H1 (cell line): ENCODE data around the gene C16orf54. TPM values are rescaled to one million over a fixed set of nuclear protein-coding genes. Genes with fewer than 3 reads are reported as not detected.

Experiments used
- CTCF ChIA-PET: fragments of 300-600 bp; sonication (Branson Sonifier 250); formaldehyde crosslinking; loops from one replicate; lab custom pipeline; 2021; ENCODE audit not compliant: partially characterized antibody; lab: Charles Lee
- POLR2A ChIA-PET: fragments of 300-600 bp; sonication (Branson Sonifier 250); formaldehyde crosslinking; loops from one replicate; lab custom pipeline; 2021; ENCODE audit warnings: inconsistent platforms; ENCODE audit not compliant: partially characterized antibody; lab: Charles Lee
- DNase-seq, 2 experiments: peaks; one replicate each; pipeline versions ENCODE4 v3.0.0 to v3.0.0-alpha.2; 2010 to 2022; ENCODE audit warnings: low spot score in 2 of 2, low read depth in 1 of 2, mixed read lengths in 1 of 2
- FAIRE-seq: peaks from 2 replicates; lab custom pipeline; 2011; peaks lifted over from hg19 to GRCh38; lab: Jason Lieb, UNC
- H2AFZ ChIP-seq: 2 replicates; pipeline ENCODE4 v1.8.1; 2012; ENCODE audit warnings: low read length, inconsistent platforms
- H2AK5ac ChIP-seq: 2 replicates; pipeline ENCODE4 v1.6.1; 2013; ENCODE audit warnings: low read depth, low read length
- H2BK120ac ChIP-seq: replicated peaks from 2 replicates; pipeline ENCODE3; 2013; ENCODE audit warnings: low read depth, low read length, inconsistent platforms
- H2BK12ac ChIP-seq: 2 replicates; pipeline ENCODE4 v1.6.1; 2013; ENCODE audit warnings: low read depth, low read length
- H2BK15ac ChIP-seq: 2 replicates; pipeline ENCODE4 v1.6.1; 2013; ENCODE audit warnings: low read length
- H2BK20ac ChIP-seq: 2 replicates; pipeline ENCODE4 v1.6.1; 2013; ENCODE audit warnings: low read length
- H2BK5ac ChIP-seq: 2 replicates; pipeline ENCODE4 v1.6.1; 2013; ENCODE audit warnings: low read depth, low read length
- H3K14ac ChIP-seq: 2 replicates; pipeline ENCODE4 v1.6.1; 2013; ENCODE audit warnings: inconsistent platforms; ENCODE audit not compliant: insufficient read length
- H3K18ac ChIP-seq: 2 replicates; pipeline ENCODE4 v1.6.1; 2013; ENCODE audit warnings: low read length; ENCODE audit errors: extremely low read depth
- H3K23ac ChIP-seq: 2 replicates; pipeline ENCODE4 v1.6.1; 2013; ENCODE audit warnings: inconsistent platforms; ENCODE audit not compliant: insufficient read length
- H3K23me2 ChIP-seq: 2 replicates; pipeline ENCODE4 v1.6.1; 2013; ENCODE audit warnings: low read depth, low read length
- H3K27ac ChIP-seq: 2 replicates; pipeline ENCODE4 v1.6.1; 2011; ENCODE audit warnings: low read depth, low read length, inconsistent platforms
- H3K27me3 ChIP-seq, 4 experiments: replicated peaks in 1 of 4; 1 replicate in 1 of 4; 2 replicates in 3 of 4; pipeline versions ENCODE4 v1.6.1 to v1.8.1; 2011 to 2013; ENCODE audit warnings: low read length in 3 of 4, mild to moderate bottlenecking in 3 of 4, inconsistent platforms in 2 of 4, mixed read lengths in 2 of 4, moderate library complexity in 1 of 4; ENCODE audit not compliant: control insufficient read depth in 3 of 4, insufficient read depth in 3 of 4; ENCODE audit errors: extremely low read depth in 1 of 4
- H3K36me3 ChIP-seq, 4 experiments: 2 replicates each; pipeline versions ENCODE4 v1.6.1 to v1.8.1; 2011 to 2013; ENCODE audit warnings: mild to moderate bottlenecking in 4 of 4, low read length in 3 of 4, moderate library complexity in 2 of 4, control low read depth in 1 of 4, inconsistent platforms in 1 of 4; ENCODE audit not compliant: insufficient read depth in 4 of 4, control insufficient read depth in 2 of 4
- H3K4ac ChIP-seq: replicated peaks from 2 replicates; pipeline ENCODE3; 2013; ENCODE audit warnings: low read length, low read depth, mixed read lengths, inconsistent platforms; ENCODE audit not compliant: insufficient read length
- H3K4me1 ChIP-seq, 4 experiments: replicated peaks in 1 of 4; 1 replicate in 1 of 4; 2 replicates in 3 of 4; pipeline versions ENCODE4 v1.6.1 to v1.8.1; 2011 to 2013; ENCODE audit warnings: low read length in 3 of 4, inconsistent platforms in 2 of 4, mixed read lengths in 1 of 4; ENCODE audit not compliant: insufficient read depth in 4 of 4, control insufficient read depth in 3 of 4
- H3K4me2 ChIP-seq, 2 experiments: 2 replicates each; pipeline versions ENCODE4 v1.6.1 to v1.8.1; 2011 to 2013; ENCODE audit warnings: low read depth in 2 of 2, low read length in 2 of 2, control low read depth in 1 of 2, inconsistent platforms in 1 of 2, mild to moderate bottlenecking in 1 of 2; ENCODE audit not compliant: insufficient read depth in 1 of 2
- H3K4me3 ChIP-seq, 4 experiments: fragments of 200-600, 300-600 bp in 1 of 4; sonication (generic), shearing (Covaris generic), sonication (Bioruptor Twin) in 1 of 4; 2 replicates each; pipeline versions ENCODE4 v1.5.1 to v1.8.1; 2011 to 2016; ENCODE audit warnings: low read length in 4 of 4, low read depth in 3 of 4, control low read depth in 2 of 4, inconsistent platforms in 2 of 4, mild to moderate bottlenecking in 2 of 4, mixed read lengths in 1 of 4, moderate library complexity in 1 of 4; ENCODE audit not compliant: insufficient read depth in 2 of 4; ENCODE audit errors: extremely low read depth in 1 of 4
- H3K56ac ChIP-seq: replicated peaks from 2 replicates; pipeline ENCODE3; 2013; ENCODE audit warnings: low read depth, mild to moderate bottlenecking, mixed read lengths, low read length, inconsistent platforms; ENCODE audit not compliant: insufficient read length
- H3K79me1 ChIP-seq: 2 replicates; pipeline ENCODE4 v1.6.1; 2013; ENCODE audit warnings: low read depth, low read length, control low read depth
- H3K79me2 ChIP-seq, 2 experiments: 2 replicates each; pipeline versions ENCODE4 v1.6.1 to v1.8.1; 2012 to 2013; ENCODE audit warnings: low read length in 2 of 2, mild to moderate bottlenecking in 2 of 2, inconsistent platforms in 1 of 2; ENCODE audit not compliant: insufficient read depth in 2 of 2, control insufficient read depth in 1 of 2
- H3K9ac ChIP-seq, 4 experiments: replicated peaks in 1 of 4; 1 replicate in 1 of 4; 2 replicates in 3 of 4; pipeline versions ENCODE4 v1.6.1 to v1.8.1; 2011 to 2013; ENCODE audit warnings: low read depth in 3 of 4, low read length in 3 of 4, control low read depth in 2 of 4, mild to moderate bottlenecking in 2 of 4, moderate library complexity in 2 of 4, inconsistent platforms in 1 of 4; ENCODE audit errors: extremely low read depth in 1 of 4
- H3K9me3 ChIP-seq, 2 experiments: 2 replicates each; pipeline versions ENCODE4 v1.6.1 to v1.8.1; 2012 to 2013; ENCODE audit warnings: mild to moderate bottlenecking in 2 of 2, moderate library complexity in 2 of 2, control low read depth in 1 of 2, inconsistent platforms in 1 of 2, low read depth in 1 of 2, low read length in 1 of 2, mixed read lengths in 1 of 2; ENCODE audit not compliant: insufficient read depth in 2 of 2
- H4K20me1 ChIP-seq, 2 experiments: replicated peaks in 1 of 2; 2 replicates each; pipeline versions ENCODE3 to v1.8.1; 2011 to 2013; ENCODE audit warnings: inconsistent platforms in 2 of 2, low read length in 2 of 2, mild to moderate bottlenecking in 1 of 2; ENCODE audit not compliant: insufficient read depth in 2 of 2, control insufficient read depth in 1 of 2
- H4K5ac ChIP-seq: 2 replicates; pipeline ENCODE4 v1.6.1; 2013; ENCODE audit warnings: low read length, low read depth, mixed read lengths, inconsistent platforms; ENCODE audit not compliant: insufficient read length
- H4K8ac ChIP-seq: 2 replicates; pipeline ENCODE4 v1.8.0; 2013; ENCODE audit warnings: mild to moderate bottlenecking, moderate library complexity, low read length, inconsistent platforms; ENCODE audit not compliant: insufficient read depth; ENCODE audit errors: extremely low read depth
- H4K91ac ChIP-seq: replicated peaks from 2 replicates; pipeline ENCODE3; 2013; ENCODE audit warnings: low read length, mixed read lengths, inconsistent platforms; ENCODE audit not compliant: insufficient read length
- ATF2 ChIP-seq: IDR thresholded peaks from 2 replicates; pipeline ENCODE4 v1.6.1; 2012; ENCODE audit warnings: low read length, inconsistent platforms
- EGR1 ChIP-seq: IDR thresholded peaks from 2 replicates; pipeline ENCODE4 v1.6.1; 2011; ENCODE audit warnings: low read depth, low read length, borderline replicate concordance
- EP300 ChIP-seq, 2 experiments: IDR thresholded peaks; 1 replicate in 1 of 2; 2 replicates in 1 of 2; pipeline ENCODE4 v1.6.1; 2011 to 2012; ENCODE audit warnings: low read depth in 2 of 2, low read length in 2 of 2, mild to moderate bottlenecking in 2 of 2, borderline replicate concordance in 1 of 2, inconsistent platforms in 1 of 2, moderate library complexity in 1 of 2
- GTF2F1 ChIP-seq: IDR thresholded peaks from 2 replicates; pipeline ENCODE4 v1.6.1; 2012; ENCODE audit warnings: low read depth, low read length, improper control_type of control experiment, borderline replicate concordance
- HDAC6 ChIP-seq: IDR thresholded peaks from one replicate; pipeline ENCODE4 v1.7.1; 2012; ENCODE audit warnings: low read depth, mild to moderate bottlenecking, inconsistent platforms, low read length, moderate library complexity
- NRF1 ChIP-seq: IDR thresholded peaks from 2 replicates; pipeline ENCODE4 v1.6.1; 2011; ENCODE audit warnings: mild to moderate bottlenecking, low read depth, low read length, improper control_type of control experiment
- RXRA ChIP-seq: IDR thresholded peaks from 2 replicates; pipeline ENCODE4 v1.6.1; 2011; ENCODE audit warnings: low read depth, mild to moderate bottlenecking, low read length, moderate library complexity; ENCODE audit not compliant: insufficient read depth
- SAP30 ChIP-seq: fragments of 300-600 bp; sonication (generic); IDR thresholded peaks from 2 replicates; pipeline ENCODE4 v1.7.1; 2012; ENCODE audit warnings: low read length, moderate library complexity, mild to moderate bottlenecking, inconsistent platforms; ENCODE audit not compliant: insufficient read depth, insufficient replicate concordance
- SIRT6 ChIP-seq: IDR thresholded peaks from one replicate; pipeline ENCODE4 v1.7.1; 2012; ENCODE audit warnings: low read length, inconsistent platforms
- WGBS, 2 experiments: shearing (Covaris generic) in 1 of 2; methylation state at CpG; one replicate each; pipeline versions ENCODE4 v1.1.6 to v1.1.7; 2013 to 2015; ENCODE audit warnings: low lambda C conversion rate in 2 of 2, mixed read lengths in 2 of 2, inconsistent platforms in 1 of 2, low coverage in 1 of 2, missing lambda C conversion rate in 1 of 2; ENCODE audit not compliant: insufficient replicate concordance in 2 of 2, insufficient coverage in 1 of 2, insufficient read length in 1 of 2; ENCODE audit errors: extremely low coverage in 1 of 2, missing lambda C conversion rate in 1 of 2; 5-methylcytosine and 5-hydroxymethylcytosine counted together
- polyA plus RNA-seq, 7 experiments: library from polyadenylated mRNA; depleted of rRNA in 3 of 7; stranded (reverse) in 5 of 7; unstranded in 2 of 7; fragments of >200 nt in 5 of 7; fragments of 200-250 nt in 2 of 7; gene quantifications; 1 replicate in 5 of 7; 2 replicates in 1 of 7; 4 replicates in 1 of 7; pipeline versions ENCODE4 v1.2.1 to v1.2.3, GENCODE V29; 2011 to 2013; ENCODE audit warnings: missing spikeins in 2 of 7, mixed read lengths in 2 of 7
- total RNA-seq: library from RNA; stranded (reverse); fragmentation: NEBNext Ultra II Directional; extraction: Animal tissue kit (Norgen Biotek cat#: 25700); gene quantifications from 2 replicates; pipeline ENCODE4 v1.2.1, GENCODE V29; 2021

C16orf54 gene
- total and polyA plus RNA-seq, 2 of the 8 experiments (the other 6 are each of a cell fraction or from before 2014, with no cell fraction given): not detected

GRCh38 chr16:29708917-29709600 is 36.7 kb downstream of the C16orf54 start:
- no peak overlapping the region for H4K8ac ChIP-seq
- H3K4me2 ChIP-seq: peak overlapping the region; percentile 60 to 67
- FAIRE-seq (peak; percentile 83), DNase-seq (peak; percentile 73 to 87)
- H2AK5ac ChIP-seq: peak overlapping the region; percentile 91
- H3K9ac ChIP-seq: peak overlapping the region; percentile 87 to 99 (median 94)
- H3K27ac ChIP-seq: peak overlapping the region; percentile 91
- no peak overlapping the region for H3K23ac ChIP-seq
- peak overlapping the region; percentile 92 for H4K91ac ChIP-seq
- peaks cover 5 to 33% (median 11%) of the 10 kb centered on the region in 4 experiments for H3K36me3 ChIP-seq
- H3K9me3 ChIP-seq: no peaks in the 10 kb centered on the region
- peaks cover 0 to 7% (median 2%) of the 10 kb centered on the region in 4 experiments; a peak in 1 of 7 replicates for H3K4me1 ChIP-seq
- no peaks in the 10 kb centered on the region for H3K27me3 ChIP-seq
- H3K56ac ChIP-seq: peak overlapping the region; percentile 95
- POLR2A ChIA-PET: interaction anchor here (0.6 to 20.4 kb wide), 26 partner anchors 9 to 356 kb away, joined by 3 to 490 read pairs (median 6); partner anchors contain the start of genes HIRIP3, KIF22, PAGR1 and QPRT
- WGBS, 2 experiments: 0% methylated on average over 16 of the region's 16 CpGs; no CpG with 5 or more reads in 1 of the 2 experiments
- H3K4ac ChIP-seq: peak overlapping the region; percentile 82
- no peak overlapping the region for H2AFZ ChIP-seq
- H3K14ac ChIP-seq: peak overlapping the region; percentile 4
- H3K79me1 ChIP-seq: peaks cover 3% of the 10 kb centered on the region; the same call in 1 of the 2 replicates
- H2BK12ac ChIP-seq: peak overlapping the region; percentile 53; the same call in 1 of the 2 replicates
- H3K79me2 ChIP-seq: peaks cover 10 to 43% of the 10 kb centered on the region in 2 experiments
- peak overlapping the region; percentile 16 for H2BK120ac ChIP-seq
- peak overlapping the region; percentile 9; the same call in 1 of the 2 replicates for H2BK15ac ChIP-seq
- peak overlapping the region; percentile 74 for H2BK5ac ChIP-seq
- CTCF ChIA-PET: interaction anchor here (0.6 to 1.7 kb wide), 4 partner anchors 9 to 20 kb away, joined by 3 to 11 read pairs (median 4); no protein-coding TSS in a partner anchor
- H3K4me3 ChIP-seq: peak overlapping the region; percentile 65 to 99 (median 74)
- peaks cover 3 to 5% of the 10 kb centered on the region in 2 experiments for H4K20me1 ChIP-seq
- H3K18ac ChIP-seq: peak overlapping the region; percentile 94
- H4K5ac ChIP-seq: peak overlapping the region; percentile 93
- H3K23me2 ChIP-seq: peaks cover 3% of the 10 kb centered on the region; the same call in 1 of the 2 replicates
- no peak overlapping the region for H2BK20ac ChIP-seq
- no peak for TF ChIP-seq NRF1
- no peak for TF ChIP-seq RXRA
- TF ChIP-seq SIRT6: no peak
- no peak for TF ChIP-seq HDAC6
- peak; percentile 81 for TF ChIP-seq GTF2F1
- peak; percentile 20; the same call in 1 of the 2 replicates for TF ChIP-seq ATF2
- peak; percentile 28 for TF ChIP-seq SAP30
- TF ChIP-seq EGR1: no peak
- no peak for TF ChIP-seq EP300 (IDR thresholded peaks at IDR 0.05; ENCODE audit: borderline replicate concordance in 1 of 2, low read depth in 2 of 2, low read length in 2 of 2)
